ACC112 (cell line): Measurements from ENCODE around the gene RXFP2.

Source experiments
- H2AFZ ChIP-seq: fragments of 200-600 bp; sonication (generic); one replicate; pipeline ENCODE4 v1.6.0; 2017; ENCODE audit warnings: antibody characterized with exemption, low read length; ENCODE audit not compliant: unreplicated experiment
- H3K27ac ChIP-seq: fragments of 200-600 bp; sonication (generic); 2 replicates; pipeline ENCODE4 v1.5.1; 2014; ENCODE audit warnings: low read depth, mild to moderate bottlenecking, antibody characterized with exemption, low read length, moderate library complexity
- H3K27me3 ChIP-seq: fragments of 200-600 bp; sonication (generic); 2 replicates; pipeline ENCODE4 v1.6.1; 2014; ENCODE audit warnings: mild to moderate bottlenecking, antibody characterized with exemption, low read length, moderate library complexity, mixed read lengths; ENCODE audit not compliant: insufficient read depth
- H3K36me3 ChIP-seq: fragments of 200-600 bp; sonication (generic); 2 replicates; pipeline ENCODE4 v1.6.1; 2016; ENCODE audit warnings: mild to moderate bottlenecking, antibody characterized with exemption, low read length, moderate library complexity, mixed read lengths; ENCODE audit not compliant: insufficient read depth
- H3K4me1 ChIP-seq: fragments of 200-600 bp; sonication (generic); one replicate; pipeline ENCODE4 v1.6.1; 2016; ENCODE audit warnings: low read length, mixed read lengths; ENCODE audit not compliant: insufficient read depth, unreplicated experiment, control insufficient read depth
- H3K4me3 ChIP-seq: fragments of 200-600 bp; sonication (generic); 2 replicates; pipeline ENCODE4 v1.5.1; 2014; ENCODE audit warnings: mild to moderate bottlenecking, low read depth, low read length
- H3K79me2 ChIP-seq: fragments of 200-600 bp; sonication (generic); one replicate; pipeline ENCODE4 v1.6.0; 2016; ENCODE audit warnings: low read length; ENCODE audit not compliant: control insufficient read depth, unreplicated experiment, insufficient read depth

RXFP2 gene

GRCh38 chr13:31733647-31734046 is 5.7 kb upstream of the RXFP2 start:
- Histone ChIP-seq H3K4me1 (no peaks in the 10 kb centered on the region), H2AFZ (no peak overlapping the region), H3K36me3 (no peaks in the 10 kb centered on the region), H3K27ac (no peak overlapping the region), H3K27me3 (no peaks in the 10 kb centered on the region), H3K79me2 (no peaks in the 10 kb centered on the region), H3K4me3 (no peak overlapping the region)

- peaks cover 4% of the 10 kb centered on the region for H3K4me1 ChIP-seq
- no peaks in the 10 kb centered on the region for H3K27me3 ChIP-seq
- H2AFZ ChIP-seq, result peak overlapping the region; percentile 98
- peak overlapping the region; percentile 33 for H3K27ac ChIP-seq
- peak overlapping the region; percentile 52 for H3K4me3 ChIP-seq
- H3K79me2 ChIP-seq, result no peaks in the 10 kb centered on the region
- no peaks in the 10 kb centered on the region for H3K36me3 ChIP-seq
Measured at GRCh38 chr13:31742097-31742734, 2.9 kb downstream of the RXFP2 start.

GRCh38 chr13:31747291-31747690 is 8.0 kb downstream of the RXFP2 start:
- no peaks in the 10 kb centered on the region for H3K36me3 ChIP-seq
- peaks cover 33% of the 10 kb centered on the region for H3K4me1 ChIP-seq
- no peak overlapping the region for H2AFZ ChIP-seq
- H3K4me3 ChIP-seq, result no peak overlapping the region
- H3K27ac ChIP-seq, result no peak overlapping the region
- no peaks in the 10 kb centered on the region for H3K27me3 ChIP-seq
- no peaks in the 10 kb centered on the region for H3K79me2 ChIP-seq

GRCh38 chr13:31747966-31748365 is 8.6 kb downstream of the RXFP2 start:
- Histone ChIP-seq H3K4me1 (peaks cover 33% of the 10 kb centered on the region), H3K27ac (no peak overlapping the region), H3K36me3 (no peaks in the 10 kb centered on the region), H2AFZ (no peak overlapping the region), H3K4me3 (no peak overlapping the region), H3K27me3 (no peaks in the 10 kb centered on the region), H3K79me2 (no peaks in the 10 kb centered on the region)

GRCh38 chr13:31749929-31750328 is 10.6 kb downstream of the RXFP2 start:
- peak overlapping the region; percentile 98 for H3K27ac ChIP-seq
- H3K27me3 ChIP-seq, result no peaks in the 10 kb centered on the region
- H3K36me3 ChIP-seq, result no peaks in the 10 kb centered on the region
- H3K4me1 ChIP-seq, result peaks cover 37% of the 10 kb centered on the region
- H3K4me3 ChIP-seq, result peak overlapping the region; percentile 37; the same call in 1 of the 2 replicates
- no peaks in the 10 kb centered on the region for H3K79me2 ChIP-seq
- no peak overlapping the region for H2AFZ ChIP-seq

GRCh38 chr13:31755211-31755610 is 15.9 kb downstream of the RXFP2 start:
- Histone ChIP-seq H3K27me3 (no peaks in the 10 kb centered on the region), H3K4me3 (no peak overlapping the region), H2AFZ (no peak overlapping the region), H3K79me2 (no peaks in the 10 kb centered on the region), H3K27ac (peak overlapping the region; percentile 100), H3K4me1 (peaks cover 34% of the 10 kb centered on the region), H3K36me3 (no peaks in the 10 kb centered on the region)

GRCh38 chr13:31755803-31756212 is 16.5 kb downstream of the RXFP2 start:
- Histone ChIP-seq H3K36me3 (no peaks in the 10 kb centered on the region), H3K4me1 (peaks cover 28% of the 10 kb centered on the region), H3K79me2 (no peaks in the 10 kb centered on the region), H3K27ac (peak overlapping the region; percentile 100), H2AFZ (no peak overlapping the region), H3K4me3 (peak overlapping the region; percentile 30), H3K27me3 (no peaks in the 10 kb centered on the region)

- Histone ChIP-seq H3K4me3 (peak overlapping the region; percentile 30), H3K27ac (peak overlapping the region; percentile 100), H3K36me3 (no peaks in the 10 kb centered on the region), H2AFZ (no peak overlapping the region), H3K4me1 (peaks cover 27% of the 10 kb centered on the region), H3K79me2 (no peaks in the 10 kb centered on the region), H3K27me3 (no peaks in the 10 kb centered on the region)
Measured at GRCh38 chr13:31756346-31756745, 17.0 kb downstream of the RXFP2 start.

- Histone ChIP-seq H3K36me3 (no peaks in the 10 kb centered on the region), H3K4me3 (no peak overlapping the region), H3K79me2 (no peaks in the 10 kb centered on the region), H3K4me1 (peaks cover 41% of the 10 kb centered on the region), H3K27ac (0 out of 2 replicates have a peak overlapping the region, but pooled peaks have one; percentile 16), H2AFZ (no peak overlapping the region), H3K27me3 (no peaks in the 10 kb centered on the region)
Measured at GRCh38 chr13:31761951-31762350, 22.6 kb downstream of the RXFP2 start.

- Histone ChIP-seq H3K4me3 (peak overlapping the region; percentile 11; the same call in 1 of the 2 replicates), H3K27ac (peak overlapping the region; percentile 98), H3K4me1 (peaks cover 57% of the 10 kb centered on the region), H3K79me2 (no peaks in the 10 kb centered on the region), H3K36me3 (no peaks in the 10 kb centered on the region), H2AFZ (peak overlapping the region; percentile 42), H3K27me3 (no peaks in the 10 kb centered on the region)
Measured at GRCh38 chr13:31764556-31764955, 25.2 kb downstream of the RXFP2 start.

- peak overlapping the region; percentile 98 for H3K27ac ChIP-seq
- H3K4me1 ChIP-seq, result peaks cover 57% of the 10 kb centered on the region
- H3K27me3 ChIP-seq, result no peaks in the 10 kb centered on the region
- no peaks in the 10 kb centered on the region for H3K36me3 ChIP-seq
- H3K79me2 ChIP-seq, result no peaks in the 10 kb centered on the region
- H2AFZ ChIP-seq, result peak overlapping the region; percentile 42
- peak overlapping the region; percentile 11; the same call in 1 of the 2 replicates for H3K4me3 ChIP-seq
Measured at GRCh38 chr13:31765138-31765785, 25.9 kb downstream of the RXFP2 start.
